Panc1 (cell line): Measurements from ENCODE around the gene TECR. TPM values are rescaled to one million over a fixed set of nuclear protein-coding genes. Genes with fewer than 3 reads are reported as not detected.

Experiments
- microRNA-seq: library from miRNA; unstranded; fragments of <30 nt; microRNA quantifications from one replicate; pipeline ENCODE4 v1.1.0, GENCODE V29; 2020; ENCODE audit not compliant: unreplicated experiment
- total RNA-seq: library from RNA; stranded (reverse); gene quantifications from one replicate; pipeline ENCODE4 v1.2.1, GENCODE V29; 2021; ENCODE audit not compliant: unreplicated experiment

The TECR gene
- total RNA-seq, 1 experiment from 2014 or later, result 233 TPM

Small RNA genes lying within 50 kb of the gene (microRNA-seq; reads per million reads assigned to microRNA genes)
- gene MIR639, result not detected

Other genes with a start within 250 kb of the TECR start
- 109 TPM for gene ADGRE5, start 148.2 kb upstream of the TECR start, total RNA-seq
- 117 TPM for gene DDX39A, start 110.3 kb upstream of the TECR start, total RNA-seq
- gene PKN1, start 96.3 kb upstream of the TECR start, total RNA-seq, result 205 TPM
- 2.2 TPM for gene PTGER1, start 54.2 kb upstream of the TECR start, total RNA-seq
- 160 TPM for gene GIPC1, start 33.5 kb upstream of the TECR start, total RNA-seq
- gene DNAJB1, start 11.2 kb upstream of the TECR start, total RNA-seq, result 149 TPM
- 180 TPM for gene NDUFB7, start 42.5 kb downstream of the TECR start, total RNA-seq
- gene CLEC17A, start 53.5 kb downstream of the TECR start, total RNA-seq, result not detected
- not detected for gene ADGRE3, start 145.2 kb downstream of the TECR start, total RNA-seq
- gene ZNF333, start 160.5 kb downstream of the TECR start, total RNA-seq, result 9.2 TPM
- 0.21 TPM for gene ADGRE2, start 249.0 kb downstream of the TECR start, total RNA-seq